Parathyroid adenoma (tissue), 2 donors: ENCODE results near the gene PRKACG.
"Not testable (repeated sequence)": the region's sequence is repeated elsewhere in the genome, so short reads cannot be mapped to it uniquely, and the experiment has no call there.

Source experiments
- H2AFZ ChIP-seq: fragments of 300-600 bp; sonication (generic); one replicate; pipeline ENCODE4 v1.7.0; 2017; ENCODE audit warnings: antibody characterized with exemption, mild to moderate bottlenecking
- H3K27ac ChIP-seq: fragments of 300-600 bp; sonication (generic); one replicate; pipeline ENCODE4 v1.7.0; 2017
- H3K27me3 ChIP-seq: fragments of 300-600 bp; sonication (generic); one replicate; pipeline ENCODE4 v1.7.0; 2017; ENCODE audit warnings: low read length; ENCODE audit not compliant: control insufficient read depth, insufficient read depth
- H3K36me3 ChIP-seq: fragments of 300-600 bp; sonication (generic); one replicate; pipeline ENCODE4 v1.7.0; 2017; ENCODE audit warnings: low read length; ENCODE audit not compliant: control insufficient read depth, insufficient read depth
- H3K4me1 ChIP-seq: fragments of 300-600 bp; sonication (generic); one replicate; pipeline ENCODE4 v1.7.0; 2017; ENCODE audit warnings: control low read depth
- H3K4me2 ChIP-seq: fragments of 300-600 bp; sonication (generic); one replicate; pipeline ENCODE4 v1.7.0; 2017; ENCODE audit warnings: low read length
- H3K4me3 ChIP-seq: fragments of 300-600 bp; sonication (generic); one replicate; pipeline ENCODE4 v1.7.0; 2017; ENCODE audit warnings: low read depth, low read length
- H3K79me2 ChIP-seq: fragments of 300-600 bp; sonication (generic); one replicate; pipeline ENCODE4 v1.7.0; 2017; ENCODE audit warnings: control low read depth
- H3K9ac ChIP-seq: fragments of 300-600 bp; sonication (generic); one replicate; pipeline ENCODE4 v1.7.0; 2017; ENCODE audit warnings: mild to moderate bottlenecking
- H3K9me3 ChIP-seq: fragments of 300-600 bp; sonication (generic); one replicate; pipeline ENCODE4 v1.7.0; 2017; ENCODE audit warnings: low read length; ENCODE audit not compliant: control insufficient read depth
- TF ChIP-seq, protein P1 (sequence below): fragments of 300-600 bp; sonication (generic); IDR thresholded peaks from one replicate; pipeline ENCODE4 v1.7.0; 2017; ENCODE audit warnings: antibody characterized with exemption, mild to moderate bottlenecking
- donor health status: primary hyperparathyroidism.

Gene PRKACG

GRCh38 chr9:68996462-68996861 is 17.5 kb downstream of the PRKACG start:
- TF ChIP-seq, protein P1, sequence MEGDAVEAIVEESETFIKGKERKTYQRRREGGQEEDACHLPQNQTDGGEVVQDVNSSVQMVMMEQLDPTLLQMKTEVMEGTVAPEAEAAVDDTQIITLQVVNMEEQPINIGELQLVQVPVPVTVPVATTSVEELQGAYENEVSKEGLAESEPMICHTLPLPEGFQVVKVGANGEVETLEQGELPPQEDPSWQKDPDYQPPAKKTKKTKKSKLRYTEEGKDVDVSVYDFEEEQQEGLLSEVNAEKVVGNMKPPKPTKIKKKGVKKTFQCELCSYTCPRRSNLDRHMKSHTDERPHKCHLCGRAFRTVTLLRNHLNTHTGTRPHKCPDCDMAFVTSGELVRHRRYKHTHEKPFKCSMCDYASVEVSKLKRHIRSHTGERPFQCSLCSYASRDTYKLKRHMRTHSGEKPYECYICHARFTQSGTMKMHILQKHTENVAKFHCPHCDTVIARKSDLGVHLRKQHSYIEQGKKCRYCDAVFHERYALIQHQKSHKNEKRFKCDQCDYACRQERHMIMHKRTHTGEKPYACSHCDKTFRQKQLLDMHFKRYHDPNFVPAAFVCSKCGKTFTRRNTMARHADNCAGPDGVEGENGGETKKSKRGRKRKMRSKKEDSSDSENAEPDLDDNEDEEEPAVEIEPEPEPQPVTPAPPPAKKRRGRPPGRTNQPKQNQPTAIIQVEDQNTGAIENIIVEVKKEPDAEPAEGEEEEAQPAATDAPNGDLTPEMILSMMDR, result no peak

DNA sequence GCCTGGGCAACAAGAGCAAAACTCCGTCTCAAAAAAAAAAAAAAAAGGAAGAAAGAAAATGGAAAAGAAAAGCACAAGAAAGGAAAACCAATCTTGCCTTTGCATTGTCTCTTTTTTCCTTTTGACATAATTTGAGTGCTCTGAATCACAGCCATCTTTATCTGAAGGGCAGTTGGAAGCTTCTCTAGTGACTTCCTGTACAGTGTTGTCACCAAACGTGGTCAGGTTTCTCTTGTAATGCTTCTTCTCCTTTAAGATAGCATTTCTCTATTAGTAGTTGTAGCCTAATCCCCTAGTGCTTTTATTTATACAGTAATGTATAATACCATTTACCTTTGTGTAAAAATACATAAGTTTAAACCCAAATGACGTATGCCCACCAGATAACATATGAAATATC is 18.1 kb downstream of the PRKACG start:
- no peaks in the 10 kb centered on the region for H3K79me2 ChIP-seq
- H2AFZ ChIP-seq, result no peak overlapping the region
- H3K4me1 ChIP-seq, result no peaks in the 10 kb centered on the region
- H3K27me3 ChIP-seq, result no peaks in the 10 kb centered on the region
- no peak overlapping the region for H3K27ac ChIP-seq
- H3K36me3 ChIP-seq, result no peaks in the 10 kb centered on the region
- H3K9ac ChIP-seq, result no peak overlapping the region
- no peak overlapping the region for H3K4me2 ChIP-seq
- no peak overlapping the region for H3K4me3 ChIP-seq
- TF ChIP-seq, protein P1, result no peak
- H3K9me3 ChIP-seq, result no peaks in the 10 kb centered on the region

More at GRCh38 chr9:68996462-68996861, 17.5 kb downstream of the PRKACG start:
- Histone ChIP-seq H3K9me3 (no peaks in the 10 kb centered on the region), H3K27me3 (no peaks in the 10 kb centered on the region), H3K4me1 (no peaks in the 10 kb centered on the region), H2AFZ (no peak overlapping the region), H3K36me3 (no peaks in the 10 kb centered on the region), H3K27ac (no peak overlapping the region), H3K79me2 (no peaks in the 10 kb centered on the region), H3K4me2 (no peak overlapping the region), H3K4me3 (no peak overlapping the region), H3K9ac (no peak overlapping the region)

DNA sequence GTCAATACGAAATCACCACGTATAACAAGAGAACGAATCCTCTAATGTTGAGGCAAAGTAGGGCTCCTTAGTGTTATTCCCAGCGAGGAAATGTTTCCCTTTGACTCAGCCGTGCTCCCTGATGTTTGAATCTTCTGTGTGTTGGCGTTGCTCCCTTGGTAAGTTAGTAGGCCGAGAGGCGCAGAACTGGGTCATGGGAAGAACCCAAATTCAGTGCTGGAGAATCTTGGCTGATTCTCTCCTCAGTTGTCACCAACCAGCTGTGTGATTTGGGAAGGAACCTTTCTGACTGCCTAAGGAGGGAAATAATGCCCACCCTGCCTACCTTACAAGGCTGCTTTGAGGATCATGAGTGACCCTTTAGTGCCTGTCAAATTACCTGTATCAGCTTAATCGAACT is 22.5 kb downstream of the PRKACG start:
- Histone ChIP-seq H3K4me1 (no peaks in the 10 kb centered on the region), H3K4me3 (no peak overlapping the region), H3K36me3 (no peaks in the 10 kb centered on the region), H3K9ac (no peak overlapping the region), H3K27ac (no peak overlapping the region), H3K9me3 (no peaks in the 10 kb centered on the region), H3K4me2 (no peak overlapping the region), H2AFZ (no peak overlapping the region), H3K27me3 (no peaks in the 10 kb centered on the region), H3K79me2 (no peaks in the 10 kb centered on the region)
- TF ChIP-seq, protein P1, result no peak

- not testable (repeated sequence) for H3K4me3 ChIP-seq, H3K79me2 ChIP-seq, H3K27ac ChIP-seq, H3K9me3 ChIP-seq, H2AFZ ChIP-seq, H3K4me2 ChIP-seq, H3K9ac ChIP-seq, H3K27me3 ChIP-seq, H3K36me3 ChIP-seq, H3K4me1 ChIP-seq
Measured at GRCh38 chr9:68986949-68987348, 27.0 kb downstream of the PRKACG start.

DNA sequence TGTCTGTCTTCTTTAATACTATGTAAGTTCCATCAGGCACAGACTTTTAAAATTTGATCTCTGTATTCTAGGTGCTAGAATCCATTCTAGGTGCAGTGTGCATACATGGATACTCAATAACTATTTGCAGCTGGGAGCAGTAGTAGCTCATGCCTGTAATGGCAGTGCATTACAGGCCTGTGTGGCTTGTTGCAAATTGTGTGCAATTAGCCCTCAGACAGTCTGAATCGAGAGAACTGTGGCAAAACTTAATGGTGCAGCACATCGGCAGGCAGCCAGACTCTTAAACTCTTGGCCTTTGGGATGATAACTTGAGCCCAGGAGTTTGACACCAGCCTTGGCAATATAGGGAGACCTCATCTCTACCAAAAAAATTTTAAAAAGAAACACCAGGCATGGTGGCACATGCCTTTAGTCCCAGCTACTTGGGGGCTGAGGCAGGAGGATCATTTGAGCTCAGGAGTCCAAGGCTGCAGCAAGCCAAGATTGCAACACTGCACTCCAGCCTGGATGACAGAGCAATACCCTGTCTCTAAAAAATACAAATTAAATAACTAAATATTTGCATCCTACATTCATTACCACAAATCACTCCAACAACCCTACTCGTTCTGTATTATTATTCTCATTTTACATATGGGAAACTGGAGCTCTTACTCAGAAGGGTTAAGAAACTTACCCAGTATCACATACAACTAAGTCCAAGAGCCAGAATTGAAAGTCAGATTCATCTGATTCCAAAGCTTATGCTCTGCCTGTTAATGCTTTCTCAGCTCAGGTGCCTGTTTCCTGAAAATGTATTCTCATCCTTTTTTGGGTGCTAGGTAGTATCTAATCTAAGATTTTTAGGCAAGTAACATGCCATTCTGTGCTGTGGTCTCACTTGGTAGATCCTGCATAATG is 30.1 kb downstream of the PRKACG start:
- H3K27me3 ChIP-seq, result no peaks in the 10 kb centered on the region
- H3K27ac ChIP-seq, result no peak overlapping the region
- TF ChIP-seq, protein P1, result no peak
- no peak overlapping the region for H3K4me3 ChIP-seq
- H3K4me1 ChIP-seq, result no peaks in the 10 kb centered on the region
- H2AFZ ChIP-seq, result no peak overlapping the region
- no peak overlapping the region for H3K4me2 ChIP-seq
- no peak overlapping the region for H3K9ac ChIP-seq
- no peaks in the 10 kb centered on the region for H3K79me2 ChIP-seq
- H3K36me3 ChIP-seq, result no peaks in the 10 kb centered on the region
- H3K9me3 ChIP-seq, result no peaks in the 10 kb centered on the region
